GM21737 (cell line): ENCODE results near the gene NTN5.
"Not testable (repeated sequence)": the region's sequence is repeated elsewhere in the genome, so short reads cannot be mapped to it uniquely, and the experiment has no call there.

Experiments
- ATAC-seq: cut with Tn5 transposase; IDR thresholded peaks from one replicate; pipeline ENCODE4 v1.9.1; 2021; ENCODE audit warnings: mild to moderate bottlenecking, moderate library complexity; ENCODE audit not compliant: unreplicated experiment

Gene NTN5

GRCh38 chr19:48645620-48646000 lies 27.2 kb downstream of the NTN5 start:
- no peak for ATAC-seq

- ATAC-seq, result no peak
These were observed 27.8 kb downstream of the NTN5 start for GRCh38 chr19:48644839-48645619.

DNA sequence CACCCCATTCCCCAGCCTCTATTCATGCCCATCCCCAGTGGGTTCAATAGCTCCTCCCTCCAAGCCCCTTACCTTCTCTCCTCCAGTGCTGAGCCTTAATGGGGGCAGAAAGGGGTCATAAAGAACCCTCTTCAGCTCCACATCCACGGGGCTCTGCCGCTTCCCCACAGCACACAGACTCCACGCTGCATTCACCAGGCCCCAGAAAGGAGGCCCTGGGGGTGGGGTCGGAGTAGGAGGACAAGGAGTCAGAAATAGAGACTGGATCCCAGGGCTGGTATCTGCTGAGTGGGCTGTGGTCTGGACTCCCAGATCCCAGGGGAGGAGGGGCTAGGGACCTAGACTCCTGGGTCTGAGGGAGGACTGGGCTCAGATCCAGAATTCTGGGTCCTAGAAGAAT lies 28.5 kb downstream of the NTN5 start:
- ATAC-seq, result no peak

DNA sequence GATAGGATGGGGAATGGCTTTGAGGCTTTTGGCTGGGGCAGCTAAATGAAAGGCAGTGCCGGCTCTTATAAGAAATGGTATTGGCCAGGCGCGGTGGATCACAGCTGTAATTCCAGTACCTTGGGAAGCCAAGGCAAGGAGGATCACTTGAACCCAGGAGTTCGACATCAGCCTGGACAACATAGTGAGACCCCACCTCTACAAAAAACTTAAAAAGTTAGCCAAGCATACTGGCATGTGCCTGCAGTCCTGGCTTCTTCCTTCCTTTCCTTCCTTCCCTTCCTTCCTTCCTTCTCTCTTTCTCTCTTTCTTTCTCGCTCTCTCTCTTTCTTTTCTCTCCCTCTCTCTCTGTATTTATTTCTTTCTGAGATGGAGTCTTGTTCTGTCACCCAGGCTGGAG lies 30.0 kb downstream of the NTN5 start:
- ATAC-seq, result no peak

DNA sequence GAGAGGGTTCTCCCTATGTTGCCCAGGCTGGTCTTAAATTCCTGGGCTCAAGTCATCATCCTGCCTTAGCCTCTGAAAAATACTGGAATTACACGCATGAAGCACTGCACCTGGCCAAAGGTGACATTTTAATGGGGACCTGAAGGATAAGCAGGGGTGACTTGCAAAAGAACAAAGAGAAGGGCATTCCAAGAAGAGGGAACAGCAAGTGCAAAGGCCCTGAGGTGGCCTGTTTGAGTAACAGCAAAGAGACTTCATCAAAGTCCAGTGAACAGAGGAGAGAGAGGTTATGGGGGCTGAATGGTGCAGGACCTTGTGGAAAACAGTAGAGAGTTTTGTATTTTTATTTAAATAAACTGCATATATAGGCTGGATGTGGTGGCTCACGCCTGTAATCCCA lies 31.0 kb downstream of the NTN5 start:
- no peak for ATAC-seq

DNA sequence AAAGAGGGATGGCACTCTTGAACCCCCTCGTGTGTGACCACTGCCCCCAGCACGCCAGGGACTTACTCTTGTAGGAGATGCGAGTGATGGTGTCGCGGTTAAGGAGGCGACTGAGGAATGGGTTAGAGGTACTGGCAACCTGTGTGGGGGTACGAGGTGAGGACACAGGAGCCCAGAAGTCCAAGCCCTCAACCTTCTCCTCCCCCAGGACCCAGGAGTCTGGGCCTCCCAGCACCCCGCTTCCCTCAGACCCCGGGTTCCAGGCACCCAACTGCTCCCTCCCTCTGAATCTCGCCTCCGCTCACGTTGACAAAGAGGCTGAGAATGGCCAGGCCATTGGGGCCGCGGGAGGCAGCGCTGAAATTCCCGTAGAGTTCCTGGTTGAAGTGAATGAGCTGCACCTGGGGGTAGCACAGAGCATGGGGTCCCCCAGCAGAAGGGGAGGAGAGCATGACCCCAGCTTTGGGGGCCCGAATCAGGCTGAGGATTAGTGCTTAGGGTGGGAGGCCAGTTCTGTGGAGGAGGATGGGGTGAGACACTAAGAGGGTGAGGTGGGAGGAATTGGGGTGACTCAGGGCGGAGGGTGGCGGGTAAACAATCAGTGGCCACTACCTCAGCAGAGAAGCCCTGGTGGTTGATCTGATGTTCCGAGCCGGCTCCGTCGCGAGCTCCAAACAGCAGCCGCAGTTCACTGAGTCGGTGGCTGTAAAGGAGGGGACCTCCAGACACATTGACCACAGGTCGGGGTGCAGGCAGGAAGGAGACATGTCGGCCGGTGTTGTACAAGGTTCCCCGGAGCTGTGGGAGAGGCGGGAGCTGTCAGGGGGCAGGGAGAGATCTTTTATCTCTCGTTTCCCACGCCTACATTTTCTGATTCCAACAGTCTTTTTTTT lies 33.1 kb downstream of the NTN5 start:
- no peak for ATAC-seq

DNA sequence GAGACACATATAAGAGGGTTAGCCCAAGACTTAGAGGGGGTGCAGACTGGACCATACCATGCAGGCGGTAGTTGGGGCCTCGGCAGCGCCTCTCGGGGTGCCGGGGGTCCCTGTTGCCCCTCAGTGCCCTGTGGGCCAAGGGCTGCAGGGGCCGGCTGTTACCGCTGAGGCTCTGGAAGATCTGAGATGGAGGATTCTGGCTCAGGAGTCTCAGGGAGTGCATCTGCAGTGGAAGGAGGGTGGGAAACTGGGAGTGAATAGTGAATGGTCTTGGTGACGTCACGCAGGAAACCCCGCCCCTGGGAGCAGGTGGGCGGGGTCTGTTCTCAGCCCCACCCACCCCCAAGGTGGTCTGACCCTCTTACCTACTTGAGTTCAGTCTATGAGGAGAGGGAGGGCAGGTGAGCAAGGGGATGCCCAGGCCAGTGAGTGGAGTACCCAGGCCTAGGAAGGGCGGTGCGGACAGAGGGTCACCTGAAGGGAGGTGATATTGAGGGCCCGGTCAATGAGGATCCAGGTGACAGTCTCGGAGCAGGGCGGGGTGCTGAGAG lies 33.9 kb downstream of the NTN5 start:
- no peak for ATAC-seq

DNA sequence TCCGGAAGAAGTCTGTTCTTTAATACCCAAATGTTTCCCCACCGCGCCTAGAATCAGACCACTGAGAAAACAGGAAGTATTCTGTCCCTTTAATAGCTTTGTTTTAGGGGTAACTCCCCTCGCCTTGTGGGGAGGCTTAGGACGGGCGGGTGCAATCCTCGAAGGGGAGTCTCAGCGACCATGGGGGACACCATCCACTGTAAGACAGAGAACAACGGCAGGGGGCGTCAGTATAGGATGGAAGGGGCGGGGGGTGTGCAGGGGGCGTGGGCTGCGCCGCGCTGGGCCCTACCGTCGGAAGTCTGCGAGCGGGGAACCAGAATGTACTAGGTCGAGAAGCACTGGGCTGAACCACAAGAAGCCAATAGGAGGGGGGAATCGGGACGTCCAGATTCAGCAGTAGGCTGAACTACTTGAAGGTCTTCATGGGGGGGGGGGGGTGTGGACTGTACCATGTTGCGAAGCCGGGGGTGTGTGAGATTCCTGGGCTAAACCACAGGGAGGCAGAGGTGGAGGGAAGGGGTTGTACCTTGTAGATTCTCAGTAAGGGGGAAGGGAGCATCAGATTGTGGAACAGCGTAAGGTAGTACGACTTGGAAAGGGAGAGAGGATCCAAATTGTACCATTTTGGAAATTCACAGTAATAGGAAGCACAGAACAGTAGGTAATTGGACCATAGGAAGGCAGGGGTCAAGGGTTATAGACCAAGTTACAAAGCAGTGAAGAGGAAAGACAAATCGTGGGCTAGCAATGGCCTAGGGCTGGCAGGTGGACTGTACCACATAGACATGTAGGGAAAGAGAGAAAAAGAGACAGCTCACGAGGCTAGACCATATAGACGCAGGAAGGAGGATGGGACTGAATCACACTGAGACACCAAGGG lies 34.6 kb downstream of the NTN5 start:
- peak; percentile 7 for ATAC-seq

- ATAC-seq, result peak; percentile 65
These were observed 35.3 kb downstream of the NTN5 start for GRCh38 chr19:48637449-48637947.

- no peak for ATAC-seq
These were observed 35.9 kb downstream of the NTN5 start, which contains the start of gene DBP for GRCh38 chr19:48636859-48637448. Gene DBP, minus strand, starts transcription at chr19:48637379. Its CDS starts 385 bp downstream, at chr19:48636994.

DNA sequence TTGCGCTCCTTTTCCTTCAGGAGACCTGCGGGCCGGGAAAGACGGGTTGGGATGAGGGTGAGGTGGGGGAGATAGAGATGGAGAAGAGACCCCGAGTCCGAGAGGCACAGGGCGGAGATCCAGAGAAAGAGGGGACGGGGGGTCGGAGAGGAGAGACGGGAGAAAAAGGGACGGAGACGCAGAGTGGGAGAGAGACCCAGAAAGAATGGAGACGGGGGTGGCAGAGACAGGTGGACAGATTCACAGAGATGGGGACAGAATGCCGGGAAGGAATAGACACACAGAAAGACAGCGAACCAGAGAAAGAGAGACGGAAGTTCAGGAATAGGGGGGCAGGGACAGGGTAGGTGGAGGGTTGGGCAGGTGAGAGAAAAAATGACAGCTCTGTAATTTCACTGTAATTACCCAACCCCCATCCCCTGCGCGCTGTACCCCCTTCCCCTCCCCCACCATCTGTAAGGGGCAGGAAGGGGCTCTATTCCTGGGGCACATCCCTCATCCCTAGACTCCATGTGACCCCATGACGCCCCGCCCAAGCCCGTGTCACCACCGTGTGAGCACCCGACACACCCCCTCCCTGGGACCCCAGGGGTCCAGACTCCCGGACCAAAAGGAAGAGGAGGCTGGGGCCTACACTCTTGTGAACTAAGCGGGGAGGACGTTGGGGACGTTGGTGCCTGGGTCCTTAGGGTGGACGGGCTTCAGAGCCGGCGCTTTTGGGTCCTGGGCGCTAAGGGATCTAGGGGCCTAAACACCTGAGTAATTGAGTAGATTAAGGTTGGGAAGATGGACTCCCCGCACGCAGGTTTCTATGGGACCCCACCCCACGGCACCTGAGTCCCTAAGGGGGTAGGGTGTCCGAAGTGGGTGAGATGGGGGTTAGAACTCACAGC lies 36.6 kb downstream of the NTN5 start:
- ATAC-seq, result no peak

DNA sequence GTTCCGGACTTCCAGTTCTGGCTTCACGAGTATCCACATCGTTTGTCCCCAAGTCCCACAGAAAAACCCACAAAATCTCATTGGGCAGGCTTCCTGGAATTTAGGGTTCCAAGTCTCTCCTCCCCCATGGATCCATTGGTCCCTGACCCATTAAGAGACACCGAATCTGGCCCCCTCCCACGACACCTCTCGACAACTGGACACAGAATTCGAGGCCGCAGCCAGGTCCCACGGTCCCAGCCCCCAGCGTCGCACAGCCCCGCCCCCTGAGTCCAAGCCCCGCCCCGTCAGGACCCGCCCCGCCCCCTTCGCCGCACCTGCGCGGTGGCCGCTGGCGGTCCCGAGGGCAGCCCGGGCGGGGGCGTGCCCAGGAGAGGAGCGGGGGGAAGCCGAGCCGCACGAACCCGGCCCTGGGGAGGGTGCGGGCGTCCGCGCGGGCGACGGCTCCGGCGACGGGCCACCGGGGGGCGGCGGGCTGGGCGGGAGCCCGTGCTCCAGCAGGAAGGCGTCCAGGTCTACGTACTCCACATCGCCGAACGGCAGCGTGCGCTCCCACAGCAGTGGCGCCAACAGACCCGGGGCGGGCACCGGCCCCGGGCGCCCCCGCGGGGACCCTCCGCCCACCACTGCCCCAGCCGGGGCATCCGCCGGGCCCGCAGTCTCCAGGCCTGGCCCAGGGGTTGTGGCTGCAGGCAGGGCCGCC lies 37.4 kb downstream of the NTN5 start:
- ATAC-seq, result peak; percentile 21

GRCh38 chr19:48634424-48635262 lies 38.2 kb downstream of the NTN5 start:
- ATAC-seq, result no peak

DNA sequence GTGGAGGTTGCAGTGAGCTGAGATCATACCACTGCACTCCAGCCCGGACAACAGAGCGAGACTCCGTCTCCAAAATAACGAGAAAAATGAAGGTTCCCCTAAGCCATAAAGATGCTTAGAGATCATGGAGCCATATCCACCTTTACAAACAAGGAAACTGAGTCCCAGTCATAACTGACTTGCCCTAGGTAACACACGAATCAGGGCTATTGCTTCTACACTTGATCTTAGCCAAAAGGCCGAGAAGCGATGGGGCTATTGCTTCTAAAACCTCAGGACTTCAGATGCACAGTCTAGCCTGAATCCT lies 38.8 kb downstream of the NTN5 start:
- ATAC-seq, result no peak

GRCh38 chr19:48633148-48634035 lies 39.4 kb downstream of the NTN5 start:
- no peak for ATAC-seq

GRCh38 chr19:48632692-48633147 lies 40.1 kb downstream of the NTN5 start:
- no peak for ATAC-seq

GRCh38 chr19:48632286-48632685 lies 40.5 kb downstream of the NTN5 start:
- ATAC-seq, result not testable (repeated sequence)
